ENCODE data around the gene SHMT1.

SHMT1 gene

GRCh38 chr17:18331879-18332278, 31.5 kb downstream of the SHMT1 start:
- ATAC-seq = no peak

GRCh38 chr17:18328643-18329204, 34.6 kb downstream of the SHMT1 start:
- ATAC-seq = no peak
- TF ChIP-seq CSDC2 (CRISPR knock-in tag; IDR thresholded peaks at IDR 0.05) (no peak), RARB (CRISPR knock-in tag; IDR thresholded peaks at IDR 0.05) (no peak), BACH2 (CRISPR knock-in tag; IDR thresholded peaks at IDR 0.05; ENCODE audit: borderline replicate concordance) (no peak), TCF4 (CRISPR knock-in tag; IDR thresholded peaks at IDR 0.05; ENCODE audit: borderline replicate concordance) (no peak), SNAI2 (CRISPR knock-in tag; IDR thresholded peaks at IDR 0.05) (no peak), ZFP3 (CRISPR knock-in tag; IDR thresholded peaks at IDR 0.05) (no peak), ISL1 (CRISPR knock-in tag; IDR thresholded peaks at IDR 0.05) (no peak), PATZ1 (CRISPR knock-in tag; IDR thresholded peaks at IDR 0.05; ENCODE audit: borderline replicate concordance) (no peak), ZNF8 (CRISPR knock-in tag; IDR thresholded peaks at IDR 0.05) (no peak), ESRRG (CRISPR knock-in tag; IDR thresholded peaks at IDR 0.05) (no peak), PPARA (CRISPR knock-in tag; IDR thresholded peaks at IDR 0.05; ENCODE audit: borderline replicate concordance) (no peak), TSHZ2 (CRISPR knock-in tag; IDR thresholded peaks at IDR 0.05) (no peak), ZFP30 (CRISPR knock-in tag; IDR thresholded peaks at IDR 0.05) (no peak), OSR1 (CRISPR knock-in tag; IDR thresholded peaks at IDR 0.05) (no peak), POU6F1 (CRISPR knock-in tag; IDR thresholded peaks at IDR 0.05; ENCODE audit: borderline replicate concordance, low read depth) (no peak), ZNF70 (CRISPR knock-in tag; IDR thresholded peaks at IDR 0.05) (no peak)

More at GRCh38 chr17:18331879-18332278, 31.5 kb downstream of the SHMT1 start:
- TF ChIP-seq ZNF70 (CRISPR knock-in tag; IDR thresholded peaks at IDR 0.05) (no peak), SNAI2 (CRISPR knock-in tag; IDR thresholded peaks at IDR 0.05) (no peak), TOX (CRISPR knock-in tag; IDR thresholded peaks at IDR 0.05; ENCODE audit: borderline replicate concordance) (no peak), CSDC2 (CRISPR knock-in tag; IDR thresholded peaks at IDR 0.05) (no peak), TCF4 (CRISPR knock-in tag; IDR thresholded peaks at IDR 0.05; ENCODE audit: borderline replicate concordance) (no peak), GLIS3 (CRISPR knock-in tag; IDR thresholded peaks at IDR 0.05) (no peak), ESRRG (CRISPR knock-in tag; IDR thresholded peaks at IDR 0.05) (no peak), PPARA (CRISPR knock-in tag; IDR thresholded peaks at IDR 0.05; ENCODE audit: borderline replicate concordance) (no peak), RARB (CRISPR knock-in tag; IDR thresholded peaks at IDR 0.05) (no peak)

GRCh38 chr17:18327556-18327955, 35.8 kb downstream of the SHMT1 start:
- TF ChIP-seq ZFP3 (CRISPR knock-in tag; IDR thresholded peaks at IDR 0.05) (no peak), RARB (CRISPR knock-in tag; IDR thresholded peaks at IDR 0.05) (no peak), ARNTL (CRISPR knock-in tag; IDR thresholded peaks at IDR 0.05; ENCODE audit: borderline replicate concordance, low read depth) (no peak), TOX (CRISPR knock-in tag; IDR thresholded peaks at IDR 0.05; ENCODE audit: borderline replicate concordance) (no peak), TSHZ2 (CRISPR knock-in tag; IDR thresholded peaks at IDR 0.05) (no peak), ZFP30 (CRISPR knock-in tag; IDR thresholded peaks at IDR 0.05) (no peak), ZNF565 (CRISPR knock-in tag; conservative IDR thresholded peaks at IDR 0.05; ENCODE audit: low read depth) (no peak), CREB5 (CRISPR knock-in tag; IDR thresholded peaks at IDR 0.05; ENCODE audit: low read depth) (no peak), ZNF70 (CRISPR knock-in tag; IDR thresholded peaks at IDR 0.05) (no peak), CSRNP3 (CRISPR knock-in tag; IDR thresholded peaks at IDR 0.05) (no peak), TCF4 (CRISPR knock-in tag; IDR thresholded peaks at IDR 0.05; ENCODE audit: borderline replicate concordance) (no peak), ISL1 (CRISPR knock-in tag; IDR thresholded peaks at IDR 0.05) (no peak), ZC3H10 (CRISPR knock-in tag; IDR thresholded peaks at IDR 0.05) (no peak), CSDC2 (CRISPR knock-in tag; IDR thresholded peaks at IDR 0.05) (no peak), GLIS3 (CRISPR knock-in tag; IDR thresholded peaks at IDR 0.05) (no peak)
- no peak for ATAC-seq

Measured in SK-N-SH treated with all-trans-retinoic acid at 6 μM for 48 hours (cell line).